Choroid plexus epithelial cell (primary cell): Measurements from ENCODE around the gene SIM1.
"Not testable (repeated sequence)": the region's sequence is repeated elsewhere in the genome, so short reads cannot be mapped to it uniquely, and the experiment has no call there.

Experiments
- DNase-seq: peaks from one replicate; pipeline ENCODE4 v3.0.0-alpha.2; 2010; ENCODE audit warnings: low read depth
- H3K4me3 ChIP-seq: 2 replicates; pipeline ENCODE4 v1.5.1; 2011; ENCODE audit warnings: low read depth, mild to moderate bottlenecking, control low read depth, low read length, moderate library complexity
- CTCF ChIP-seq: conservative IDR thresholded peaks from 2 replicates; pipeline ENCODE4 v1.5.1; 2011; ENCODE audit warnings: low read depth, mild to moderate bottlenecking, control low read depth, inconsistent platforms, low read length, moderate library complexity

The SIM1 gene

DNA sequence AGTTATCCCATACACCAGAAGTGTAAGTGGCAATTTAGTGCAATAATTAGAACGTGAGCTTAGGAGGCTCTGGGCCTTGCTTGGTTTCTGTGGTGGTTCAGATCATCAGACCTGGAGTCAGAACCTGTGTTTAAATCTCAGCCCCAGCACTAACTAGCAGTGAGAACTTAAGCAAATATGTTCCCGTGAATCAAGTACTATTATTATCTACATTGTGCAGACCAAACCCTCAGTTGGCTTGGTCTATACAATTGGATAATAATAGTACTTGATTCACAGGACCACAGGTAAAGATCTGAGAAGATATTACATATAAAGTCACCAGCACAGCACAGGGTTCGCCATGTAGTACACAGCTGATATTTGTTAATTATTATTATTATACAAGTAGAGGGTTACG, 93.1 kb downstream of the SIM1 start:
- no peak overlapping the region for H3K4me3 ChIP-seq
- DNase-seq, result no peak
- no peak for TF ChIP-seq CTCF

GRCh38 chr6:100370265-100370664, 94.5 kb downstream of the SIM1 start:
- DNase-seq, result peak; percentile 26
- H3K4me3 ChIP-seq, result no peak overlapping the region
- TF ChIP-seq CTCF, result peak; percentile 37

DNA sequence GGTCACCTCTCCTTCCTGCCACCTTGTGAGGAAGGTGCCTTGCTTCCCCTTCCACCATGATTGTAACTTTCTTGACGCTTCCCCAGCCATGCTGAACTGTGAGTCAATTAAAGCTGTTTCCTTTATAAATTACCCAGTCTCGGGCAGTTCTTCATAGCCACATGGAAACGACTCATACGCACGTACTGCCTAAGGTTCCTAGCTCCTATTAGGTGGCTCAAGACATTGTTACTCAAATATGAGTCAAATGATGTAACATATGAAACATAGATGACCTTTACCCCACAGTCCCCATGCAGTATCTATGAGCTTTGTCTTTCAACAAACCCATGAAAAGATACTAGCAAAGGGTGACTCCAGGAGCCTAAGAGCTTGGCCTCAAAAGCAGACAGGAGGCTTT, 98.3 kb downstream of the SIM1 start:
- H3K4me3 ChIP-seq, result no peak overlapping the region
- DNase-seq, result peak; percentile 61
- TF ChIP-seq CTCF, result no peak

DNA sequence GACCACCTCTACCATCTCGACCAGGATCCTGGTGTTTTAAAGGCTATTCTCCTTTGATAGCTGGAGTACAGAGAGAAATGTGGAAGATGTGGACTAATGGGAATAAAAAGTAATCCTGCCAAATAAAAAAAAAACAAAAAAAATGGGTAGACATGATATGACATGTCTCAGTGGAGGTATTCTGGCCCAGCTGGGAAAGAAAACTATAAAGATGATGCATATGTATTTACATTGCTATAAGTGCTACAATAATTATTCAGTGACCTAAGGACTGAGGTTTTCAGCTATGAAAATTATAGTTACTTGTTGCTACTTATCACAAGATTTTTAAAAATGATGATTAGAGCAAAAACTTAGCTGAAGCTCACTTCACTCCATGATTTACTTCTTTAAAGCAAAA, 101.1 kb downstream of the SIM1 start:
- TF ChIP-seq CTCF, result no peak
- no peak for DNase-seq
- H3K4me3 ChIP-seq, result no peak overlapping the region

DNA sequence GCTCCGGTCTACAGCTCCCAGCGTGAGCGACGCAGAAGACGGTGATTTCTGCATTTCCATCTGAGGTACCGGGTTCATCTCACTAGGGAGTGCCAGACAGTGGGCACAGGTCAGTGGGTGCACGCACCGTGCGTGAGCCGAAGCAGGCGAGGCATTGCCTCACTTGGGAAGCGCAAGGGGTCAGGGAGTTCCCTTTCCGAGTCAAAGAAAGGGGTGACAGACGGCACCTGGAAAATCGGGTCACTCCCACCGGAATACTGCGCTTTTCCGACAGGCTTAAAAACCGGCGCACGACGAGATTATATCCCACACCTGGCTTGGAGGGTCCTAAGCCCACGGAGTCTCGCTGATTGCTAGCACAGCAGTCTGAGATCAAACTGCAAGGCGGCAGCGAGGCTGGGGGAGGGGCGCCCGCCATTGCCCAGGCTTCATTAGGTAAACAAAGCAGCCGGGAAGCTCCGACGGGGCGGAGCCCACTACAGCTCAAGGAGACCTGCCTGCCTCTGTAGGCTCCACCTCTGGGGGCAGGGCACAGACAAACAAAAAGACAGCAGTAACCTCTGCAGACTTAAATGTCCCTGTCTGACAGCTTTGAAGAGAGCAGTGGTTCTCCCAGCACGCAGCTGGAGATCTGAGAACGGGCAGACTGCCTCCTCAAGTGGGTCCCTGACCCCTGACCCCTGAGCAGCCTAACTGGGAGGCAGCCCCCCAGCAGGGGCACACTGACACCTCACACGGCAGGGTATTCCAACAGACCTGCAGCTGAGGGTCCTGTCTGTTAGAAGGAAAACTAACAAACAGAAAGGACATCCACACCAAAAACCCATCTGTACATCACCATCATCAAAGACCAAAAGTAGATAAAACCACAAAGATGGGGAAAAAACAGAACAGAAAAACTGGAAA, 109.7 kb downstream of the SIM1 start:
- DNase-seq, H3K4me3 ChIP-seq: not testable (repeated sequence)

- DNase-seq, result peak; percentile 89
- no peak overlapping the region for H3K4me3 ChIP-seq
These were observed 111.3 kb downstream of the SIM1 start for GRCh38 chr6:100353276-100354015.

More at GRCh38 chr6:100353276-100354015, 111.3 kb downstream of the SIM1 start:
- no peak for TF ChIP-seq CTCF
